A549 (cell line): ENCODE results near the gene GATM. TPM values are rescaled to one million over a fixed set of nuclear protein-coding genes. Genes with fewer than 3 reads are reported as not detected.

Source experiments
- ATAC-seq, 2 experiments: fragments of 200-7000 bp in 1 of 2; fragments of >200 bp in 1 of 2; cut with Nextera tagmentation in 1 of 2; cut with Tn5 transposase in 1 of 2; 3 replicates each; pipeline versions ENCODE4 v1.8.0 to v1.9.1; 2018 to 2020; ENCODE audit warnings: mild to moderate bottlenecking in 1 of 2, moderate library complexity in 1 of 2
- CTCF ChIA-PET: fragments of 300-600 bp; sonication (Branson Sonifier 250); formaldehyde crosslinking; extraction: SDS; loops from one replicate; lab custom pipeline; 2021; ENCODE audit warnings: antibody characterized with exemption, inconsistent platforms; lab: Yijun Ruan, JAX
- POLR2A ChIA-PET: fragments of 350-600 bp; formaldehyde crosslinking; extraction: SDS; loops from one replicate; lab custom pipeline; 2021; ENCODE audit warnings: antibody characterized with exemption, inconsistent platforms; lab: Yijun Ruan, JAX
- DNase-seq, 2 experiments: peaks; one replicate each; pipeline versions ENCODE4 v3.0.0 to v3.0.0-alpha.2; 2011 to 2016; ENCODE audit warnings: low read depth in 1 of 2, low spot score in 1 of 2
- FAIRE-seq: peaks from 2 replicates; lab custom pipeline; 2011; peaks lifted over from hg19 to GRCh38; lab: Jason Lieb, UNC
- H3K27ac ChIP-seq, 2 experiments: fragments of >200 bp; sonication (Bioruptor Twin); formaldehyde crosslinking; 3 replicates each; pipeline ENCODE4 v1.5.1; 2016 to 2017
- H3K4me1 ChIP-seq: fragments of >200 bp; sonication (Bioruptor Twin); formaldehyde crosslinking; 3 replicates; pipeline ENCODE4 v1.6.1; 2016
- H3K4me2 ChIP-seq: fragments of >200 bp; sonication (Bioruptor Twin); formaldehyde crosslinking; 3 replicates; pipeline ENCODE4 v1.6.1; 2016
- H3K4me3 ChIP-seq: fragments of >200 bp; sonication (Bioruptor Twin); formaldehyde crosslinking; 3 replicates; pipeline ENCODE4 v1.5.1; 2016
- H3K9me3 ChIP-seq: fragments of >200 bp; sonication (Bioruptor Twin); formaldehyde crosslinking; 3 replicates; pipeline ENCODE4 v1.6.1; 2016
- BHLHE40 ChIP-seq: IDR thresholded peaks from 2 replicates; pipeline ENCODE4 v1.6.1; 2012; ENCODE audit warnings: low read depth, low read length, inconsistent platforms
- CBX2 ChIP-seq: fragments of 200-600 bp; sonication (generic); IDR thresholded peaks from 2 replicates; pipeline ENCODE4 v1.6.1; 2016; ENCODE audit warnings: low read depth, mild to moderate bottlenecking, borderline replicate concordance
- CBX8 ChIP-seq: fragments of 200-600 bp; sonication (generic); IDR thresholded peaks from 2 replicates; pipeline ENCODE4 v1.6.1; 2016
- CHD2 ChIP-seq: fragments of 150-350 bp; IDR thresholded peaks from 2 replicates; pipeline ENCODE4 v1.6.1; 2014; ENCODE audit warnings: low read length; ENCODE audit not compliant: partially characterized antibody
- CHD4 ChIP-seq: fragments of 200-600 bp; sonication (generic); IDR thresholded peaks from 2 replicates; pipeline ENCODE4 v1.6.1; 2016; ENCODE audit warnings: antibody characterized with exemption, mild to moderate bottlenecking, borderline replicate concordance
- CTCF ChIP-seq: fragments of >200 bp; sonication (Bioruptor Twin); formaldehyde crosslinking; IDR thresholded peaks from 3 replicates; pipeline ENCODE4 v1.5.1; 2016
- EP300 ChIP-seq, 2 experiments: fragments of >200 bp; sonication (Bioruptor Twin); formaldehyde crosslinking; IDR thresholded peaks; 2 replicates in 1 of 2; 3 replicates in 1 of 2; pipeline ENCODE4 v1.6.1; 2016 to 2017
- HDAC2 ChIP-seq: fragments of 200-600 bp; sonication (generic); IDR thresholded peaks from 2 replicates; pipeline ENCODE4 v1.6.1; 2016
- HEYL ChIP-seq: fragments of 250-450 bp; sonication (Bioruptor Pico); IDR thresholded peaks from 2 replicates; pipeline ENCODE4 v1.8.0; 2021; ENCODE audit warnings: mild to moderate bottlenecking, moderate library complexity
- HOXB13 ChIP-seq: fragments of 250-450 bp; sonication (Bioruptor Pico); IDR thresholded peaks from 2 replicates; pipeline ENCODE4 v1.5.0; 2020; ENCODE audit warnings: low read depth, mild to moderate bottlenecking, moderate library complexity
- HOXB5 ChIP-seq: fragments of 250-450 bp; sonication (Bioruptor Pico); IDR thresholded peaks from 2 replicates; pipeline ENCODE4 v1.5.0; 2020; ENCODE audit warnings: mild to moderate bottlenecking, moderate library complexity
- MAX ChIP-seq: IDR thresholded peaks from 2 replicates; pipeline ENCODE4 v1.6.1; 2012
- MAZ ChIP-seq: fragments of 150-350 bp; IDR thresholded peaks from 2 replicates; pipeline ENCODE4 v1.6.1; 2014; ENCODE audit warnings: antibody characterized with exemption, low read depth, low read length, borderline replicate concordance
- MYC ChIP-seq: IDR thresholded peaks from 2 replicates; pipeline ENCODE4 v1.6.1; 2012; ENCODE audit warnings: mild to moderate bottlenecking, inconsistent platforms, low read length, improper control_type of control experiment, borderline replicate concordance
- PHF8 ChIP-seq: fragments of 200-600 bp; sonication (generic); IDR thresholded peaks from 2 replicates; pipeline ENCODE4 v1.6.1; 2016; ENCODE audit warnings: low read depth, mild to moderate bottlenecking, antibody characterized with exemption, moderate library complexity, borderline replicate concordance
- RARB ChIP-seq: fragments of 250-450 bp; sonication (Bioruptor Pico); IDR thresholded peaks from 2 replicates; pipeline ENCODE4 v1.8.0; 2021; ENCODE audit warnings: mild to moderate bottlenecking, moderate library complexity
- USF2 ChIP-seq: fragments of 450-650 bp; IDR thresholded peaks from 2 replicates; pipeline ENCODE4 v1.6.1; 2014; ENCODE audit warnings: antibody characterized with exemption
- ZFP36 ChIP-seq: fragments of 450-650 bp; IDR thresholded peaks from 2 replicates; pipeline ENCODE4 v1.6.1; 2014; ENCODE audit warnings: borderline replicate concordance; ENCODE audit not compliant: partially characterized antibody
- WGBS: methylation state at CpG from one replicate; pipeline ENCODE4 v1.1.6; 2017; ENCODE audit errors: missing lambda C conversion rate; 5-methylcytosine and 5-hydroxymethylcytosine counted together
- polyA plus RNA-seq, 4 experiments: library from polyadenylated mRNA; depleted of rRNA in 3 of 4; stranded (reverse); fragments of >200 nt; fragmentation: RNase III in 1 of 4; extraction: RNeasy Plus Mini Kit Qiagen cat#74134 plus additional on column Dnase treatment in 1 of 4; gene quantifications; 2 replicates in 3 of 4; 3 replicates in 1 of 4; pipeline ENCODE4 v1.2.3, GENCODE V29; 2011 to 2017
- TF ChIP-seq, protein P1 (sequence below): IDR thresholded peaks from 2 replicates; pipeline ENCODE4 v1.6.1; 2012; ENCODE audit warnings: low read depth, borderline replicate concordance

The GATM gene
- polyA plus RNA-seq, 2 of the 4 experiments (the other 2 are of a cell fraction): 4.0 to 6.5 TPM

GRCh38 chr15:45377609-45378148, 665 bp downstream of the GATM start:
- 7% methylated on average over 19 of the region's 32 CpGs for WGBS

DNA sequence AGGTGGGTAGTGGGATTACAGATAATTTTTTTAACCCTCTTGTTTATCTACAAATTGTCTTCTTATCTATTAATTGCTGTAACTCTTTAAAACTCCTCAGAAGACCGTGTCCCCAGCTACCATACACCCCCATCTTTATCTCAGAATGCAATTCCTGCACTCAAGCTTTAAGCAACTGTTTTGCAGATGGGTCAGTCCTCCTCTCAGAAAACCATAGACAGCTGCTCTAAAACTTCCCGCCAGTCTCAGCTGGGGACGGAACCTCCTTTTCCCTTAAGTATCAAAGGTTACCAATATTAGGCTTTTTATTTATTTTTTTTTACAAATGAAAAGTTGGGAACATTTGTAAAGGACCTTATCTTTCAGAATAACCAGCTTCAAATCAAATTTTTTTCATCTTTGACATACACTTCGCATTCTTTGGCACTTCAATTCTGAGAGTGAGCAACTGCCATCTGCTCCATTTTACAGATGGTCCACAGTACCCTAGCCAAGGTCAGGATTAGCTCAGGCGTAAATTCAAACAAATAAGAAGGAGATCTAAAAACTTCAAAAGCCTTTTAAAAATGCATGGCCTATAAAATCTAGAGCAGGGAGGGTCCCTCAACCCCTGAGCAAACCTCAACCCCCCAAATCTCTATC, 1.3 kb downstream of the GATM start:
- DNase-seq: no peak
- no peak for FAIRE-seq

More at GRCh38 chr15:45377609-45378148, 665 bp downstream of the GATM start:
- POLR2A ChIA-PET: interaction anchor here (0.8 to 1.3 kb wide), 3 partner anchors 9 to 25 kb away, joined by 3 to 8 read pairs (median 3); a partner anchor contains a TSS
- Histone ChIP-seq H3K27ac (peak overlapping the region; percentile 77 to 93), H3K4me3 (peak overlapping the region; percentile 57), H3K4me2 (peak overlapping the region; percentile 99), H3K4me1 (peaks cover 5% of the 10 kb centered on the region; the same call in 1 of the 3 replicates)
- CTCF ChIA-PET: interaction anchor here (0.8 to 2.3 kb wide), 5 partner anchors 12 to 80 kb away, joined by 3 to 6 read pairs (median 3); a partner anchor contains a TSS
- DNase-seq: no peak
- ATAC-seq: peak in 1 of 2 experiments; percentile 59; a peak in 3 of 6 replicates
- TF ChIP-seq USF2 (no peak), MAX (no peak), MYC (no peak), ZFP36 (no peak), PHF8 (no peak), CBX8 (no peak), RARB (CRISPR knock-in tag) (no peak), MAZ (no peak), BHLHE40 (no peak), HEYL (no peak)
- TF ChIP-seq, all 56 proteins: peak for 0
- no peaks in the 10 kb centered on the region for H3K9me3 ChIP-seq
- no peak for FAIRE-seq

More for the DNA sequence above, 1.3 kb downstream of the GATM start:
- TF ChIP-seq CBX8 (no peak), MAX (no peak), HOXB5 (no peak), RARB (CRISPR knock-in tag) (no peak), CTCF (no peak), MYC (no peak), CHD2 (no peak), EP300 (IDR thresholded peaks at IDR 0.05) (no peak), CHD4 (no peak), PHF8 (no peak), ZFP36 (no peak), CBX2 (no peak), HOXB13 (CRISPR knock-in tag) (no peak), USF2 (no peak), HDAC2 (no peak)
- TF ChIP-seq, protein P1, sequence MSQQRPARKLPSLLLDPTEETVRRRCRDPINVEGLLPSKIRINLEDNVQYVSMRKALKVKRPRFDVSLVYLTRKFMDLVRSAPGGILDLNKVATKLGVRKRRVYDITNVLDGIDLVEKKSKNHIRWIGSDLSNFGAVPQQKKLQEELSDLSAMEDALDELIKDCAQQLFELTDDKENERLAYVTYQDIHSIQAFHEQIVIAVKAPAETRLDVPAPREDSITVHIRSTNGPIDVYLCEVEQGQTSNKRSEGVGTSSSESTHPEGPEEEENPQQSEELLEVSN: no peak
- ChIA-PET CTCF (interaction anchor here (0.8 to 2.3 kb wide), 6 partner anchors 12 to 237 kb away, joined by 3 to 6 read pairs (median 3); a partner anchor contains a TSS), POLR2A (interaction anchor here (1.3 kb wide), 1 partner anchor 25 kb away, joined by 8 read pairs; a partner anchor contains a TSS)
- peaks cover 5% of the 10 kb centered on the region; the same call in 1 of the 3 replicates for H3K4me1 ChIP-seq
- peak overlapping the region; percentile 99 for H3K4me2 ChIP-seq
- H3K27ac ChIP-seq: peak overlapping the region in 1 of 2 experiments; percentile 77; a peak in 1 of 6 replicates
- ATAC-seq: no peak
- H3K9me3 ChIP-seq: no peaks in the 10 kb centered on the region
- H3K4me3 ChIP-seq: peak overlapping the region; percentile 57
- WGBS: 61% methylated on average over 5 of the region's 5 CpGs
